ENCODE measurements around the gene PPP1R13L. TPM values are rescaled to one million over a fixed set of nuclear protein-coding genes. Genes with fewer than 3 reads are reported as not detected.
"Not testable (repeated sequence)": the region's sequence is repeated elsewhere in the genome, so short reads cannot be mapped to it uniquely, and the experiment has no call there.

PPP1R13L gene
- total RNA-seq, 1 donor from 2014 or later = 67.9 TPM

DNA sequence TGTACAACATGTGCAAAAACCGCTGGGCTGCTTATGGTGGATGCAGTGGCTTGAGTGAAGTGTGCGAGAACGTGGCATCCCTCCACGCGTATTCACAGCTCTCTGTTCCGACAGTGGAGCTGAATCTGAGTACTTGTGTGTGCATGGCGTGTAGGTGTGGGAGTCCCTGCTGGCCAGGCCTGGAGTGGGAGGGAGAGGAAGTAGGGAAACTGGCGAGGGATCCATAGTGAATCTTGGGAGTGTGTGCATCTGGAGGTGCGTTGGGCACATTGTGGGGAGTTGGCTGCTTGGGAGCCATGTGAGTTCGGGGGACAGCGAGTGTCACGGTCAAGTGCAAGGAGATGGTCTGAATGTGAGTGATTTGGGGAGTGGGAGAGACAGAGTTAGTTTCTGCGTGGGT, 62.0 kb downstream of the PPP1R13L start:
- Histone ChIP-seq H3K36me3 (no peaks in the 10 kb centered on the region), H3K27ac (no peak overlapping the region), H3K4me1 (no peaks in the 10 kb centered on the region), H3K27me3 (peaks cover 44% of the 10 kb centered on the region), H3K4me3 (no peak overlapping the region), H3K9me3 (no peaks in the 10 kb centered on the region)
- intact Hi-C loops (cut with DNase I) = no loop called here
- DNase-seq = no peak
- ATAC-seq = no peak
- TF ChIP-seq, protein P1, sequence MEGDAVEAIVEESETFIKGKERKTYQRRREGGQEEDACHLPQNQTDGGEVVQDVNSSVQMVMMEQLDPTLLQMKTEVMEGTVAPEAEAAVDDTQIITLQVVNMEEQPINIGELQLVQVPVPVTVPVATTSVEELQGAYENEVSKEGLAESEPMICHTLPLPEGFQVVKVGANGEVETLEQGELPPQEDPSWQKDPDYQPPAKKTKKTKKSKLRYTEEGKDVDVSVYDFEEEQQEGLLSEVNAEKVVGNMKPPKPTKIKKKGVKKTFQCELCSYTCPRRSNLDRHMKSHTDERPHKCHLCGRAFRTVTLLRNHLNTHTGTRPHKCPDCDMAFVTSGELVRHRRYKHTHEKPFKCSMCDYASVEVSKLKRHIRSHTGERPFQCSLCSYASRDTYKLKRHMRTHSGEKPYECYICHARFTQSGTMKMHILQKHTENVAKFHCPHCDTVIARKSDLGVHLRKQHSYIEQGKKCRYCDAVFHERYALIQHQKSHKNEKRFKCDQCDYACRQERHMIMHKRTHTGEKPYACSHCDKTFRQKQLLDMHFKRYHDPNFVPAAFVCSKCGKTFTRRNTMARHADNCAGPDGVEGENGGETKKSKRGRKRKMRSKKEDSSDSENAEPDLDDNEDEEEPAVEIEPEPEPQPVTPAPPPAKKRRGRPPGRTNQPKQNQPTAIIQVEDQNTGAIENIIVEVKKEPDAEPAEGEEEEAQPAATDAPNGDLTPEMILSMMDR (IDR thresholded peaks at IDR 0.05) = no peak

- Histone ChIP-seq H3K36me3 (no peaks in the 10 kb centered on the region), H3K4me3 (peak overlapping the region; percentile 37), H3K27me3 (peaks cover 28% of the 10 kb centered on the region), H3K4me1 (no peaks in the 10 kb centered on the region), H3K9me3 (no peaks in the 10 kb centered on the region), H3K27ac (no peak overlapping the region)
- ATAC-seq (peak; percentile 43), DNase-seq (no peak)
- TF ChIP-seq, protein P1 (IDR thresholded peaks at IDR 0.05) = no peak
- intact Hi-C loops (cut with DNase I) = no loop called here
Measured at GRCh38 chr19:45340899-45341453, 63.9 kb downstream of the PPP1R13L start.

DNA sequence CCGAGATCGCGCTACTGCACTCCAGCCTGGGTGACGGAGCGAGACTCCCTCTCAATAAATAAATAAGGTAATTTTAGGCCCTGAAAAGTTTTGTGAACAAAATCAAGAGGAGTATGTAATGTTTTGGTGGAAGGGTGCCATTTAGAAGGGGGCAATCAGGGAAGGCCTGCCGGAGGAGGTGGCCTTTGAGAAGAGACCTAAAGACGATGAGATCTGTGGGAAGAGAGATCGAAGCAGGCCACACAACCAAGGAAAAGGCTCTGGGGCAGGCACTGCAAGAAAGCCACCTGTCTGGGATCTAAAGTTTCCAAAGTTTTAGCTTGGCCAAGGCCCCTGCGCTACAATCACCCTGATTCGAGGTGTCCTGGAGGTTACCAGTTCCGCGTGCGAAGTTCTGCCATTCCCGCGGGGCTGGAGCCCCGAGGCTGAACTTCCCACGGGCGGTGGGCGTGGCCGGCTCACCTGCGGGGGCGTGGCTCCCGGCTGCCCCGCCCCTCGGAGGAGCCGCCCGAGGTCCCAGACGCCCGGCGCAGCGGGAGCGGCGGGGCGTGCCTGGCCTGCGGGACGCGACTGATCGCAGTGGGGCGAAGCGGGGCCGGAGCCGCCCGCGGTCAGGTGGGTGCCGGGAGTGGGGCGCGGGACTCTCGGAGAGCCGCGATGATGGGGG, 64.5 kb downstream of the PPP1R13L start, which contains the start of gene KLC3:
KLC3 (plus strand) TSS at position 519 of the 667 bp plus-strand sequence. CDS start 4,792 bp downstream, outside the sequence.
- TF ChIP-seq, protein P1 (IDR thresholded peaks at IDR 0.05) = no peak
- Histone ChIP-seq H3K4me1 (no peaks in the 10 kb centered on the region), H3K36me3 (no peaks in the 10 kb centered on the region), H3K27ac (no peak within 1 kb of the TSS), H3K9me3 (no peaks in the 10 kb centered on the region), H3K27me3 (peaks cover 22% of the 10 kb centered on the region), H3K4me3 (peak within 1 kb of the TSS; percentile 37)
- DNase-seq (peak; percentile 78), ATAC-seq (peak; percentile 87)
- intact Hi-C loops (cut with DNase I) = no loop called here

DNA sequence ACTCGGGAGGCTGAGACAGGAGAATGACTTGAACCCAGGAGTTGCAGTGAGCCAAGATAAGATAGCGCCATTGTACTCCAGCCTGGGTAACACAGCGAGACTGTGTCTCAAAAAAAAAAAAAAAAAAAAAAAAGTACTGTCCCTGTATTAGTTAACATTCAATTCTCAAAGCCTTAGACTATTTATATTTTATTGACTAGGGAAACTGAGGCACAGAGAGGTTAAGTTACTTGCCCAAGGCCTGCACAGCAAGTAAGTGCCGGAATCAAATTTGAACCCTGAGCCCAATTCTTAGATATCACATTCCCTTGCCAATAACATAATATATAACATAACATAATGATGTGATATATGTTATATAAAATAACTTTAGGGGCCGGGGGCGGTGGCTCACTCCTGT, 65.2 kb downstream of the PPP1R13L start:
- Histone ChIP-seq H3K36me3 (no peaks in the 10 kb centered on the region), H3K9me3 (no peaks in the 10 kb centered on the region), H3K27ac (no peak overlapping the region), H3K27me3 (peaks cover 15% of the 10 kb centered on the region), H3K4me3 (no peak overlapping the region), H3K4me1 (no peaks in the 10 kb centered on the region)
- intact Hi-C loops (cut with DNase I) = no loop called here
- no peak for ATAC-seq
- TF ChIP-seq, protein P1 (IDR thresholded peaks at IDR 0.05) = no peak
- no peak for DNase-seq

GRCh38 chr19:45336696-45337251, 68.1 kb downstream of the PPP1R13L start:
- TF ChIP-seq, protein P1 (IDR thresholded peaks at IDR 0.05) = no peak
- DNase-seq (no peak), ATAC-seq (no peak)
- H3K4me3 ChIP-seq = no peak overlapping the region
- no peak overlapping the region for H3K27ac ChIP-seq
- H3K27me3 ChIP-seq = peaks cover 12% of the 10 kb centered on the region
- H3K36me3 ChIP-seq = no peaks in the 10 kb centered on the region
- intact Hi-C loops (cut with DNase I) = no loop called here
- H3K4me1 ChIP-seq = no peaks in the 10 kb centered on the region
- H3K9me3 ChIP-seq = no peaks in the 10 kb centered on the region

DNA sequence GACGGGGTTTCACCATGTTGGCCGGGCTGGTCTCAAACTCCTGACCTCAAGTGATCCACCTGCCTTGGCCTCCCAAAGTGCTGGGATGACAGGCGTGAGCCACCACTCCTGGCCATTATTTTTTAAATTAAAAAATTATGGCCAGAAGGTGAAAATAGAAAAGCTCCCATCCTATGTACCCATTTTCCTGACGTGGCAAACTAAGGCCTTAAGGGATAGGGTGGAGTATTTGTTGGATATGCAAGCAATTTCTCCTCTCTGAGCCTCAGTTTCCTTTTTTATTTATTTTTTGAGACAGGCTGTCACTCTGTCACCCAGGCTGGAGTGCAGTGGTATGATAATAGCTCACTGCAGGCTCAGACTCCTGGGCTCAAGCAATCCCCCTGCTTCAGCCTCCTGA, 70.0 kb downstream of the PPP1R13L start:
- intact Hi-C loops (cut with DNase I); H3K4me1 ChIP-seq; DNase-seq; H3K27me3 ChIP-seq; H3K36me3 ChIP-seq; H3K4me3 ChIP-seq; H3K9me3 ChIP-seq; ATAC-seq; H3K27ac ChIP-seq: not testable (repeated sequence)

Measured in upper lobe of right lung (tissue), 1 donor.